Measurements from ENCODE around the gene NAALADL1.

DNA sequence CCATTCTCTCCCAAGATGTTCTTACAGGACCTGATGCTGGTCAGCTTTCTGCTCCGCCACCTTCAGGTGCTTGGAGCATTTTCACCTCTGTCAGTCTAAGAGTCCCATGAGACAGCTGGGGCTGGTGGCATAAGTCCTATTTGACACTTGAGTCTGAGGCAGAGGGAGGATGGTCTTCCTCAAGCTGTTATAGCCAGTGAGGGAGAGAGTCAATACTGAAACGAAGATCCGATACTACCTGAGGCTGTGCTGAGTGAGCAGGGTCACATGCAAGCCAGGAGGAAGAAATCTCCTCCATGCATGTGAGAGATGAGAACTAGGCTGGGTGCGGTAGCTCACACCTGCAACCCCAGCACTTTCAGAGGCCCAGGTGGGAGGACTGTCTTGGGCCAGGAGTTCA, 31.3 kb upstream of the NAALADL1 start:
- TF ChIP-seq CTCF (IDR thresholded peaks at IDR 0.05; ENCODE audit: low read depth, low read length) (no peak), POLR2A (IDR thresholded peaks at IDR 0.05; ENCODE audit: extremely low read depth, insufficient read length) (no peak)

Data from NB4 (cell line).